SK-N-SH treated with all-trans-retinoic acid at 6 μM for 48 hours (cell line): ENCODE results near the gene MROH7.

Source experiments
- ATAC-seq: fragments of 200-7000 bp; cut with Tn5 transposase; 3 replicates; pipeline ENCODE4 v1.9.1; 2020; ENCODE audit warnings: mild to moderate bottlenecking, moderate library complexity
- ARNTL ChIP-seq: fragments of 450-650 bp; formaldehyde crosslinking; IDR thresholded peaks from 2 replicates; pipeline ENCODE4 v1.5.0; 2020; ENCODE audit warnings: low read depth, mild to moderate bottlenecking, moderate library complexity, borderline replicate concordance
- BACH2 ChIP-seq: fragments of 250-450 bp; sonication (Bioruptor Pico); IDR thresholded peaks from 2 replicates; pipeline ENCODE4 v1.9.0; 2021; ENCODE audit warnings: mild to moderate bottlenecking, borderline replicate concordance
- CSDC2 ChIP-seq: fragments of 250-450 bp; sonication (Bioruptor Pico); IDR thresholded peaks from 2 replicates; pipeline ENCODE4 v1.5.0; 2020; ENCODE audit warnings: mild to moderate bottlenecking, moderate library complexity
- ESRRG ChIP-seq: fragments of 250-450 bp; sonication (Bioruptor Pico); IDR thresholded peaks from 2 replicates; pipeline ENCODE4 v1.6.1; 2021; ENCODE audit warnings: mild to moderate bottlenecking
- GLIS3 ChIP-seq: fragments of 250-450 bp; sonication (Bioruptor Pico); IDR thresholded peaks from 2 replicates; pipeline ENCODE4 v1.5.0; 2020; ENCODE audit warnings: mild to moderate bottlenecking, moderate library complexity
- ISL1 ChIP-seq: fragments of 250-450 bp; sonication (Bioruptor Pico); IDR thresholded peaks from 2 replicates; pipeline ENCODE4 v2.1.2; 2022; ENCODE audit warnings: mild to moderate bottlenecking, moderate library complexity
- OSR1 ChIP-seq: fragments of 250-450 bp; sonication (Bioruptor Pico); IDR thresholded peaks from 2 replicates; pipeline ENCODE4 v1.8.0; 2022; ENCODE audit warnings: moderate library complexity, mild to moderate bottlenecking, inconsistent platforms
- PPARA ChIP-seq: fragments of 250-450 bp; sonication (Bioruptor Pico); IDR thresholded peaks from 2 replicates; pipeline ENCODE4 v1.5.0; 2020; ENCODE audit warnings: mild to moderate bottlenecking, borderline replicate concordance
- RARB ChIP-seq: fragments of 250-450 bp; sonication (Bioruptor Pico); IDR thresholded peaks from 2 replicates; pipeline ENCODE4 v1.8.0; 2021; ENCODE audit warnings: mild to moderate bottlenecking, moderate library complexity
- TCF4 ChIP-seq: fragments of 250-450 bp; sonication (Bioruptor Pico); IDR thresholded peaks from 2 replicates; pipeline ENCODE4 v1.8.0; 2021; ENCODE audit warnings: mild to moderate bottlenecking, moderate library complexity, borderline replicate concordance
- TOX ChIP-seq: fragments of 250-450 bp; sonication (Bioruptor Pico); IDR thresholded peaks from 2 replicates; pipeline ENCODE4 v1.8.0; 2021; ENCODE audit warnings: mild to moderate bottlenecking, moderate library complexity, borderline replicate concordance
- ZC3H10 ChIP-seq: fragments of 250-450 bp; sonication (Bioruptor Pico); IDR thresholded peaks from 2 replicates; pipeline ENCODE4 v1.5.1; 2021; ENCODE audit warnings: mild to moderate bottlenecking, moderate library complexity
- ZFP3 ChIP-seq: fragments of 250-450 bp; sonication (Bioruptor Pico); IDR thresholded peaks from 2 replicates; pipeline ENCODE4 v1.5.0; 2020; ENCODE audit warnings: mild to moderate bottlenecking, moderate library complexity
- ZFP30 ChIP-seq: fragments of 450-650 bp; formaldehyde crosslinking; IDR thresholded peaks from 2 replicates; pipeline ENCODE4 v1.5.0; 2022; ENCODE audit warnings: mild to moderate bottlenecking, moderate library complexity
- TF ChIP-seq, protein P1 (sequence below): fragments of 250-450 bp; sonication (Bioruptor Pico); IDR thresholded peaks from 2 replicates; pipeline ENCODE4 v1.8.0; 2020; ENCODE audit warnings: mild to moderate bottlenecking, moderate library complexity, borderline replicate concordance
- TF ChIP-seq, protein P2 (sequence below): fragments of 250-450 bp; sonication (Bioruptor Pico); IDR thresholded peaks from 2 replicates; pipeline ENCODE4 v1.5.1; 2020; ENCODE audit warnings: low read depth, mild to moderate bottlenecking, moderate library complexity
- TF ChIP-seq, protein P3 (sequence below): fragments of 250-450 bp; sonication (Bioruptor Pico); IDR thresholded peaks from 2 replicates; pipeline ENCODE4 v1.5.1; 2021; ENCODE audit warnings: mild to moderate bottlenecking, moderate library complexity
- TF ChIP-seq, protein P4 (sequence below): fragments of 250-450 bp; sonication (Bioruptor Pico); IDR thresholded peaks from 2 replicates; pipeline ENCODE4 v1.5.0; 2020; ENCODE audit warnings: mild to moderate bottlenecking, moderate library complexity
- TF ChIP-seq, protein P5 (sequence below): fragments of 250-450 bp; sonication (Bioruptor Pico); IDR thresholded peaks from 2 replicates; pipeline ENCODE4 v1.8.0; 2021; ENCODE audit warnings: low read depth, mild to moderate bottlenecking, moderate library complexity, borderline replicate concordance

MROH7 gene

DNA sequence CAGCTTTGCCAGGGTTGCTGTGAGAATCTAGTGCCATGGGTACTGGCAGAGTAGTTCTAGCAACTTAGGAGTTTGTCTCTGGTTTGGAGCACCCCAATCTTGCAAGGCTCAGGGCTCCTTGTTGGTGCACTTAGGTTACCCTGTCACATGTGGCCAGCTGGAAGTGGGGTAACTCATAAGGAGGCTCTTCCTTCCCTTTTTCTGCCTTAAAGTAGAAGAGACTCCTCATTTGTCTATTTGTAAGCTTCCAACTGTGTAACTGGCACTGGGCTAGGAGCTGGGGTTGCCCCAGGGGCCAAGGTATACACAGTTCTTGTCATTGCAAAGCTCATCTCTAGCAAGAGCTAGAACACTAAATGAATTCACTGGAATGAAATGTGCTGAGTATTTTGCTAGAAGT is 10.6 kb downstream of the MROH7 start:
- TF ChIP-seq CSDC2 (CRISPR knock-in tag) (no peak), BACH2 (CRISPR knock-in tag) (no peak), TCF4 (CRISPR knock-in tag) (no peak), PPARA (CRISPR knock-in tag) (no peak), ZC3H10 (CRISPR knock-in tag) (no peak), TOX (CRISPR knock-in tag) (no peak), OSR1 (CRISPR knock-in tag) (no peak), ZFP3 (CRISPR knock-in tag) (no peak), ARNTL (no peak), ISL1 (CRISPR knock-in tag) (no peak)
- TF ChIP-seq, protein P1, sequence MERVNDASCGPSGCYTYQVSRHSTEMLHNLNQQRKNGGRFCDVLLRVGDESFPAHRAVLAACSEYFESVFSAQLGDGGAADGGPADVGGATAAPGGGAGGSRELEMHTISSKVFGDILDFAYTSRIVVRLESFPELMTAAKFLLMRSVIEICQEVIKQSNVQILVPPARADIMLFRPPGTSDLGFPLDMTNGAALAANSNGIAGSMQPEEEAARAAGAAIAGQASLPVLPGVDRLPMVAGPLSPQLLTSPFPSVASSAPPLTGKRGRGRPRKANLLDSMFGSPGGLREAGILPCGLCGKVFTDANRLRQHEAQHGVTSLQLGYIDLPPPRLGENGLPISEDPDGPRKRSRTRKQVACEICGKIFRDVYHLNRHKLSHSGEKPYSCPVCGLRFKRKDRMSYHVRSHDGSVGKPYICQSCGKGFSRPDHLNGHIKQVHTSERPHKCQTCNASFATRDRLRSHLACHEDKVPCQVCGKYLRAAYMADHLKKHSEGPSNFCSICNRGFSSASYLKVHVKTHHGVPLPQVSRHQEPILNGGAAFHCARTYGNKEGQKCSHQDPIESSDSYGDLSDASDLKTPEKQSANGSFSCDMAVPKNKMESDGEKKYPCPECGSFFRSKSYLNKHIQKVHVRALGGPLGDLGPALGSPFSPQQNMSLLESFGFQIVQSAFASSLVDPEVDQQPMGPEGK, result no peak
- TF ChIP-seq, protein P2, sequence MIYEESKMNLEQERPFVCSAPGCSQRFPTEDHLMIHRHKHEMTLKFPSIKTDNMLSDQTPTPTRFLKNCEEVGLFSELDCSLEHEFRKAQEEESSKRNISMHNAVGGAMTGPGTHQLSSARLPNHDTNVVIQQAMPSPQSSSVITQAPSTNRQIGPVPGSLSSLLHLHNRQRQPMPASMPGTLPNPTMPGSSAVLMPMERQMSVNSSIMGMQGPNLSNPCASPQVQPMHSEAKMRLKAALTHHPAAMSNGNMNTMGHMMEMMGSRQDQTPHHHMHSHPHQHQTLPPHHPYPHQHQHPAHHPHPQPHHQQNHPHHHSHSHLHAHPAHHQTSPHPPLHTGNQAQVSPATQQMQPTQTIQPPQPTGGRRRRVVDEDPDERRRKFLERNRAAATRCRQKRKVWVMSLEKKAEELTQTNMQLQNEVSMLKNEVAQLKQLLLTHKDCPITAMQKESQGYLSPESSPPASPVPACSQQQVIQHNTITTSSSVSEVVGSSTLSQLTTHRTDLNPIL (CRISPR knock-in tag), result no peak
- TF ChIP-seq, protein P3, sequence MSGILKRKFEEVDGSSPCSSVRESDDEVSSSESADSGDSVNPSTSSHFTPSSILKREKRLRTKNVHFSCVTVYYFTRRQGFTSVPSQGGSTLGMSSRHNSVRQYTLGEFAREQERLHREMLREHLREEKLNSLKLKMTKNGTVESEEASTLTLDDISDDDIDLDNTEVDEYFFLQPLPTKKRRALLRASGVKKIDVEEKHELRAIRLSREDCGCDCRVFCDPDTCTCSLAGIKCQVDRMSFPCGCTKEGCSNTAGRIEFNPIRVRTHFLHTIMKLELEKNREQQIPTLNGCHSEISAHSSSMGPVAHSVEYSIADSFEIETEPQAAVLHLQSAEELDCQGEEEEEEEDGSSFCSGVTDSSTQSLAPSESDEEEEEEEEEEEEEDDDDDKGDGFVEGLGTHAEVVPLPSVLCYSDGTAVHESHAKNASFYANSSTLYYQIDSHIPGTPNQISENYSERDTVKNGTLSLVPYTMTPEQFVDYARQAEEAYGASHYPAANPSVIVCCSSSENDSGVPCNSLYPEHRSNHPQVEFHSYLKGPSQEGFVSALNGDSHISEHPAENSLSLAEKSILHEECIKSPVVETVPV (CRISPR knock-in tag), result no peak
- TF ChIP-seq, protein P4, sequence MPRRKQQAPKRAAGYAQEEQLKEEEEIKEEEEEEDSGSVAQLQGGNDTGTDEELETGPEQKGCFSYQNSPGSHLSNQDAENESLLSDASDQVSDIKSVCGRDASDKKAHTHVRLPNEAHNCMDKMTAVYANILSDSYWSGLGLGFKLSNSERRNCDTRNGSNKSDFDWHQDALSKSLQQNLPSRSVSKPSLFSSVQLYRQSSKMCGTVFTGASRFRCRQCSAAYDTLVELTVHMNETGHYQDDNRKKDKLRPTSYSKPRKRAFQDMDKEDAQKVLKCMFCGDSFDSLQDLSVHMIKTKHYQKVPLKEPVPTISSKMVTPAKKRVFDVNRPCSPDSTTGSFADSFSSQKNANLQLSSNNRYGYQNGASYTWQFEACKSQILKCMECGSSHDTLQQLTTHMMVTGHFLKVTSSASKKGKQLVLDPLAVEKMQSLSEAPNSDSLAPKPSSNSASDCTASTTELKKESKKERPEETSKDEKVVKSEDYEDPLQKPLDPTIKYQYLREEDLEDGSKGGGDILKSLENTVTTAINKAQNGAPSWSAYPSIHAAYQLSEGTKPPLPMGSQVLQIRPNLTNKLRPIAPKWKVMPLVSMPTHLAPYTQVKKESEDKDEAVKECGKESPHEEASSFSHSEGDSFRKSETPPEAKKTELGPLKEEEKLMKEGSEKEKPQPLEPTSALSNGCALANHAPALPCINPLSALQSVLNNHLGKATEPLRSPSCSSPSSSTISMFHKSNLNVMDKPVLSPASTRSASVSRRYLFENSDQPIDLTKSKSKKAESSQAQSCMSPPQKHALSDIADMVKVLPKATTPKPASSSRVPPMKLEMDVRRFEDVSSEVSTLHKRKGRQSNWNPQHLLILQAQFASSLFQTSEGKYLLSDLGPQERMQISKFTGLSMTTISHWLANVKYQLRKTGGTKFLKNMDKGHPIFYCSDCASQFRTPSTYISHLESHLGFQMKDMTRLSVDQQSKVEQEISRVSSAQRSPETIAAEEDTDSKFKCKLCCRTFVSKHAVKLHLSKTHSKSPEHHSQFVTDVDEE, result no peak
- TF ChIP-seq, protein P5, sequence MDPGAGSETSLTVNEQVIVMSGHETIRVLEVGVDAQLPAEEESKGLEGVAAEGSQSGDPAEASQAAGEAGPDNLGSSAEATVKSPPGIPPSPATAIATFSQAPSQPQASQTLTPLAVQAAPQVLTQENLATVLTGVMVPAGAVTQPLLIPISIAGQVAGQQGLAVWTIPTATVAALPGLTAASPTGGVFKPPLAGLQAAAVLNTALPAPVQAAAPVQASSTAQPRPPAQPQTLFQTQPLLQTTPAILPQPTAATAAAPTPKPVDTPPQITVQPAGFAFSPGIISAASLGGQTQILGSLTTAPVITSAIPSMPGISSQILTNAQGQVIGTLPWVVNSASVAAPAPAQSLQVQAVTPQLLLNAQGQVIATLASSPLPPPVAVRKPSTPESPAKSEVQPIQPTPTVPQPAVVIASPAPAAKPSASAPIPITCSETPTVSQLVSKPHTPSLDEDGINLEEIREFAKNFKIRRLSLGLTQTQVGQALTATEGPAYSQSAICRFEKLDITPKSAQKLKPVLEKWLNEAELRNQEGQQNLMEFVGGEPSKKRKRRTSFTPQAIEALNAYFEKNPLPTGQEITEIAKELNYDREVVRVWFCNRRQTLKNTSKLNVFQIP (CRISPR knock-in tag), result no peak
- TF ChIP-seq, all 23 proteins: peak for 0
- no peak for ATAC-seq

DNA sequence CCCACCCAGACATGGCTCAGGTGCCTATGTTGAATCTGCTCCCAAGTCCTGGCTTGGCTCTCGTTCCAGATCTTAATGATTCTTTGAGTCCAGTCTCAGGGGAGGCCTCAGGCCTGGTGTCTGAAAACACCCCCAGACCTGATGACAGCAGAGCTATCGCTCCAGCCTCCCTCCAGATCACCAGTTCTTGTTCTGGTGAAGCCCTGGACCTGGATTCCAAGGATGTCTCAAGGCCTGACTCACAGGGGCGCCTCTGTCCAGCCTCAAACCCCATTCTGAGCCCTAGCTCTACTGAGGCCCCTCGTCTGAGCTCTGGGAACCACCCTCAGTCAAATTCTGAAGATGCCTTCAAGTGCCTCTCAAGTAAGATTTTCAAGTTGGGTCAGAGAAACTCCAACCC is 11.4 kb downstream of the MROH7 start:
- TF ChIP-seq, protein P3 (CRISPR knock-in tag), result no peak
- no peak for ATAC-seq

DNA sequence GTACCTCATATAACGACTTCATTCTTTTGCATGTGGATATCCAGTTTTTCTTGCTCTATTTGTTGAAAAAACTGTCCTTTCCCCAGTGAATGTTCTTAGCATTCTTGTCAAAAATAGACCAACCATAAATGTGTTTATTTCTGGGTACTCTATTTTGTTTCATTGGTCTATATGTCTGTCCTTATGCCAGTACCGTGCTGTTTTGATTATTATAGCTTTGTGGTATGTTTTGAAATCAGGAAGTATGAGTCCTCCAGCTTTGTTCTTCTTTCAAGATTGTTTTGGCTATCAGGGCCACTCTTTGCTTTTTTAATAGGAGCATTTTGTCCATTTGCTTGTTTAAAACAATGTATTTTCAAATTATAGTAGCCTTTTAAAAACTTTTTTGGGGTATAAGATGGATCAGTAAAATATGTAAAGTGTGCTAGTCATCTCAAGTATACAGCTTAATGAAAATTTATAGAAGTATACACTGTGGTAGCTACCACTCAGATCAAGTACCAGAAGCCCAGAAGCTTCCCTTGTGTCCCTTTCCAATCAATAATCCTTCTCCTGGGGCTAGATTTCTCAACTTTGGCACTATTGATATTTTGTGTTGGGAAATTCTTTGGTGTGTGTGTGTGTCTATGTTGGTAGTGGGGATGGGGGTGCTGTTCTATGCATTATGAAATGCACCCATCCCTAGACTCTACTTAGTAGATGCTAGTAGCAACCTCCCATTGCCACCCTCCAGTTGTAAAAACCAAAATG is 16.8 kb downstream of the MROH7 start:
- TF ChIP-seq ZFP30 (CRISPR knock-in tag) (no peak), OSR1 (CRISPR knock-in tag) (no peak), ESRRG (CRISPR knock-in tag) (no peak), RARB (CRISPR knock-in tag) (no peak), BACH2 (CRISPR knock-in tag) (no peak), GLIS3 (CRISPR knock-in tag) (no peak), TCF4 (CRISPR knock-in tag) (no peak), ZC3H10 (CRISPR knock-in tag) (no peak)
- TF ChIP-seq, protein P3 (CRISPR knock-in tag), result no peak
- TF ChIP-seq, protein P5 (CRISPR knock-in tag), result no peak
- TF ChIP-seq, protein P2 (CRISPR knock-in tag), result no peak
- ATAC-seq, result no peak
